Measurements from ENCODE around the gene CCDC141. TPM values are rescaled to one million over a fixed set of nuclear protein-coding genes. Genes with fewer than 3 reads are reported as not detected.
"Not testable (repeated sequence)": the region's sequence is repeated elsewhere in the genome, so short reads cannot be mapped to it uniquely, and the experiment has no call there.

CCDC141 gene
- total RNA-seq, 1 donor from 2014 or later, result not detected

GRCh38 chr2:179020156-179020750 is 29.7 kb downstream of the CCDC141 start:
- TF ChIP-seq CTCF (IDR thresholded peaks at IDR 0.05), result peak; percentile 58
- DNase-seq (ENCODE audit: low spot score), result no peak
- no peaks in the 10 kb centered on the region for H3K9me3 Mint-ChIP-seq (ENCODE audit: low read depth)

DNA sequence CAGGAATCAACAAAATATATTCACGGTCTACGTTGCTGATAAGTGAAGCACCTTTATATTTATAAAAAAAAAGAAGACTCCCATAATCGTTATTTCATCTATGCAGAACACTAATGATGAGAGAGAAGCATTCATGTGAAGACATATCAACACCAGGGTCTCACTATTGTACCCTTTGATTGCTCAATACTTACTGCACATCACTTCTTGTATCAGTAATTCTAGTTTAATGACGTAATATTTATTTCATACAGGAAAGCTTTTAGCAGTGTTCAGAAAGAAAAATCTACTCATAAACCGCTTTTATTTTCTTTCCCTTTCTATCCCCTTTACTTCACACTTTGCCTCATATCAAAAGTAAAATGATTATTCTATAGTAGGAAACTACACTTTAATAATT is 30.7 kb downstream of the CCDC141 start:
- Mint-ChIP-seq H3K4me1 (ENCODE audit: low read depth) (no peaks in the 10 kb centered on the region), H3K4me3 (ENCODE audit: unreplicated experiment) (no peak overlapping the region), H3K27ac (ENCODE audit: unreplicated experiment) (no peak overlapping the region), H3K36me3 (ENCODE audit: low read depth) (no peaks in the 10 kb centered on the region), H3K9me3 (ENCODE audit: low read depth) (peaks cover 5% of the 10 kb centered on the region), H3K27me3 (ENCODE audit: low read depth) (peaks cover 12% of the 10 kb centered on the region)
- no peak for DNase-seq (ENCODE audit: low spot score)
- TF ChIP-seq CTCF (IDR thresholded peaks at IDR 0.05), result no peak

More at GRCh38 chr2:179020156-179020750, 29.7 kb downstream of the CCDC141 start:
- H3K36me3 Mint-ChIP-seq (ENCODE audit: low read depth), result no peaks in the 10 kb centered on the region
- H3K27ac Mint-ChIP-seq (ENCODE audit: unreplicated experiment), result no peak overlapping the region
- no peak overlapping the region for H3K4me3 Mint-ChIP-seq (ENCODE audit: unreplicated experiment)
- peaks cover 14% of the 10 kb centered on the region for H3K27me3 Mint-ChIP-seq (ENCODE audit: low read depth)
- H3K4me1 Mint-ChIP-seq (ENCODE audit: low read depth), result no peaks in the 10 kb centered on the region

DNA sequence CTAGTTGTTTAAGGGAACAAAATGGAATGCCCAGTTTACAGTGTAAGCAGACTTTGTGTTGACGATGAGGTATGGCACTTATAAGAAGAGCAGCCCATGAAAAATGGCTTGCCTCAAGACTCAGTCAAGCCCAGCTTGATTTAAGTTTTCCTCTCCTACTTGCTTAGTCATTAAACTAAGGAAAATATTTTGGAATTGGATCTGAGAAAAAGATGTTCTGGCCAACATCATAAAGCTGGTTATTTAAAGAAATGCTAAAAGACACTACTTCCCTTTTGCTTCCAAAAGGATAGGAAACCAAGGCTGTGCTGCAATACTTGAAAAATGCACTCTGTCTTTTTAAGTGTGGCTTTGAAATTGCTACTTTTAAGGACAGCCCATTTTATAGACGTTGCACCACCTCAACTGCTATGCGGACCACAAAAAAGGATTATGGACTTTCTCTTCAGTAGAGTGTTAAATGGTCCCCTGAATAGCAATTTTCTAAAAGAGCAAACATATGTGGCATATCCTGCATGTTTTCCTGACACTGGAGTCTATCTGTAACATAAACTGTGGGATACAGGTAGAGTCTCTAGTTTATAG is 32.1 kb downstream of the CCDC141 start:
- peaks cover 8% of the 10 kb centered on the region for H3K27me3 Mint-ChIP-seq (ENCODE audit: low read depth)
- TF ChIP-seq CTCF (IDR thresholded peaks at IDR 0.05), result no peak
- H3K4me1 Mint-ChIP-seq (ENCODE audit: low read depth), result no peaks in the 10 kb centered on the region
- no peak overlapping the region for H3K4me3 Mint-ChIP-seq (ENCODE audit: unreplicated experiment)
- H3K36me3 Mint-ChIP-seq (ENCODE audit: low read depth), result no peaks in the 10 kb centered on the region
- DNase-seq (ENCODE audit: low spot score), result no peak
- peaks cover 15% of the 10 kb centered on the region for H3K9me3 Mint-ChIP-seq (ENCODE audit: low read depth)
- H3K27ac Mint-ChIP-seq (ENCODE audit: unreplicated experiment), result no peak overlapping the region

- peaks cover 30% of the 10 kb centered on the region for H3K9me3 Mint-ChIP-seq (ENCODE audit: low read depth)
- not testable (repeated sequence) for H3K27ac Mint-ChIP-seq (ENCODE audit: unreplicated experiment); H3K4me3 Mint-ChIP-seq (ENCODE audit: unreplicated experiment); H3K4me1 Mint-ChIP-seq (ENCODE audit: low read depth); DNase-seq (ENCODE audit: low spot score); H3K36me3 Mint-ChIP-seq (ENCODE audit: low read depth)
- peaks cover 24% of the 10 kb centered on the region for H3K27me3 Mint-ChIP-seq (ENCODE audit: low read depth)
Measured at GRCh38 chr2:179014189-179014588, 35.7 kb downstream of the CCDC141 start.

GRCh38 chr2:179005976-179006375 is 44.0 kb downstream of the CCDC141 start:
- Mint-ChIP-seq H3K9me3 (ENCODE audit: low read depth) (peaks cover 10% of the 10 kb centered on the region), H3K4me1 (ENCODE audit: low read depth) (no peaks in the 10 kb centered on the region), H3K27me3 (ENCODE audit: low read depth) (peaks cover 22% of the 10 kb centered on the region), H3K27ac (ENCODE audit: unreplicated experiment) (no peak overlapping the region), H3K4me3 (ENCODE audit: unreplicated experiment) (no peak overlapping the region), H3K36me3 (ENCODE audit: low read depth) (no peaks in the 10 kb centered on the region)
- TF ChIP-seq CTCF (IDR thresholded peaks at IDR 0.05), result no peak
- DNase-seq (ENCODE audit: low spot score), result no peak

DNA sequence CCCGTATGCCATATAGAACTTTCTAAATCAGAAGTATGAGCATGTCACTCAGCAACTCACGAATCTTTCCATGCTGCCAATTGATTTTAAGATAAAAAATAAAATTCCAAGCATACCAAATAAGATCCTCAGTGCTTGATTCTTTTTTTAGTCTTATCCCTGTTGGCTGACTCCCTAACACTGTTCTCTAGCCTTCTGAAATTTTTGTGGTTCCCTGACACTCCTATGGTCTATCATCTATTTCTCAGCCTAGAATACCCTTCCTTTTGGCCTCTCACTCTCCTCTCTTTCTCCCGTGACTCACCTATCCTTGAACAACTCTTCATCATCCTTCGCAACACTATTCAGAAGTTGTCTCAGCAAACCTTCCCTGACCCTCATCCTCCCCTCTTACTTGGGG is 50.5 kb downstream of the CCDC141 start:
- TF ChIP-seq CTCF (IDR thresholded peaks at IDR 0.05), result no peak
- no peak overlapping the region for H3K27ac Mint-ChIP-seq (ENCODE audit: unreplicated experiment)

More for the DNA sequence above, 50.5 kb downstream of the CCDC141 start:
- no peak for DNase-seq (ENCODE audit: low spot score)
- Mint-ChIP-seq H3K4me1 (ENCODE audit: low read depth) (no peaks in the 10 kb centered on the region), H3K27me3 (ENCODE audit: low read depth) (peaks cover 13% of the 10 kb centered on the region), H3K4me3 (ENCODE audit: unreplicated experiment) (no peak overlapping the region), H3K36me3 (ENCODE audit: low read depth) (no peaks in the 10 kb centered on the region), H3K9me3 (ENCODE audit: low read depth) (no peaks in the 10 kb centered on the region)

Measured in chondrocyte (in vitro differentiated cells).